ENCODE data around the gene NHLRC2.

NHLRC2 gene

DNA sequence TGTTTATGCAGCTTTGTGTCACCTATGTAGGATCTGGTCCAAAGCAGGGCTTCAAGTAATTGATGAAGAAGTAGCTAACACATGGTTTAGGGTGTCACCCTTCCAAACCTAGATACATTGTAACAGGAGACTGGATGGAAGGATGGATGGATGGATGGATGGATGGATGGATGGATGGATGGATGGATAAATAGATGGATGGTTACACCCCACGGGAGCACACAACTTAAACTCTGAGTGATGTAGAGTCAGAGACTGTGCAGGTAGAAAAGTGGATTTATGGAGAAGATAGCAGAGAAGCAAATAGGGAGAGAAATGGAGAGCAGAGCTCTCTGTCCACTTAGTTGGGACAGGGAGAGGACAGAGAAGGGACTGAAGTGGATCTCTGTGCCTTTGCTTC is 78.4 kb downstream of the NHLRC2 start:
- Histone ChIP-seq H3K4me2 (ENCODE audit: low read length) (no peak overlapping the region), H4K8ac (ENCODE audit: low read depth, low read length) (no peak overlapping the region), H3K4me3 (ENCODE audit: low read depth, low read length) (no peak overlapping the region), H3K4me1 (ENCODE audit: control insufficient read depth in 1 of 2, insufficient read depth in 2 of 2, low read length in 2 of 2) (peaks cover 3 to 10% of the 10 kb centered on the region in 2 experiments), H3K18ac (ENCODE audit: low read length) (no peak overlapping the region), H2BK5ac (ENCODE audit: low read depth, low read length, poor library complexity) (no peak overlapping the region), H3K79me1 (ENCODE audit: low read length) (no peaks in the 10 kb centered on the region), H3K9ac (ENCODE audit: low read length) (no peak overlapping the region), H3K4ac (ENCODE audit: low read depth, low read length) (no peak overlapping the region), H2AFZ (ENCODE audit: insufficient read depth, low read length, poor library complexity) (no peak overlapping the region), H2AK5ac (ENCODE audit: low read length) (no peak overlapping the region), H4K12ac (ENCODE audit: low read depth, low read length) (no peak overlapping the region), H3K14ac (ENCODE audit: low read length) (no peak overlapping the region), H3K79me2 (ENCODE audit: control insufficient read depth, insufficient read depth, low read length, poor library complexity) (no peaks in the 10 kb centered on the region), H2BK12ac (ENCODE audit: low read length) (no peak overlapping the region), H3K36me3 (ENCODE audit: control insufficient read depth in 1 of 2, insufficient read depth in 2 of 2, low read length in 2 of 2) (no peaks in the 10 kb centered on the region), H3K27ac (ENCODE audit: low read depth, low read length) (no peak overlapping the region), H3K27me3 (ENCODE audit: insufficient read depth, low read length) (no peaks in the 10 kb centered on the region), H4K91ac (ENCODE audit: low read depth, low read length) (no peak overlapping the region), H3K9me3 (ENCODE audit: insufficient read depth, low read depth, low read length) (peaks cover 2% of the 10 kb centered on the region), H3K23ac (ENCODE audit: low read length) (no peak overlapping the region), H2BK120ac (ENCODE audit: insufficient read depth, low read length, poor library complexity) (no peak overlapping the region)
- no peak for DNase-seq
- no CpG with 5 or more reads among the region's 1 CpG for WGBS (ENCODE audit: extremely low coverage, insufficient coverage, insufficient read length)

DNA sequence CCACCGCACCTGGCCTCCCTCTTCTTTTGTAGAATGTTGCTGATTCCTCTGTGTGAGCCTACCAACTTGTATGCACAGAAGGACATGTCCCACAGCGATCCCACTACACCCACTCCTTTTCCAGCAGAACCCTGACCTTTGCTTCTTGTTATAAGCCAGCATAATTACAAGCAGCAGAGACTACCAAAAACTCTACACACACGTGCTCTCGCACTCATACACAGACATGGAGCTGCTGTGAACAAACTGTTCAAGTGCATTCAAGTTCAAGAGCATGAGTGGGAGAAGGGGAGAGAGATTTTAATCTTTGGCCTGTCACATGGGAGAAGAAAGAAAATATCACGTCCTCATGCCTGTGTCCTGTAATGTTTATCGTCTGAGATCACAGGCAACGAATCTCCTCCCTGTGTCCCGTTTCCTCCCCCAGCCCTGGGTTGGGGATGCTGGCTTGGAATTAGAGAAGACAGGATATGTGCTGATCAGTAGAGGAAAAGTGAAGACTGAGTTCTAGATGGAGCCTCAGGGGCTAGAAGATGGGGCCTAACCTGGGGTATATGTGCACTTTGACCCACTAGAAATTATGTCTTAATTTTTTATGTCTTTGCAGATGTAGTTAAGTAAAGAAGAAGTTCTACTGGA is 79.6 kb downstream of the NHLRC2 start:
- Histone ChIP-seq H2AFZ (ENCODE audit: insufficient read depth, low read length, poor library complexity) (no peak overlapping the region), H3K79me1 (ENCODE audit: low read length) (no peaks in the 10 kb centered on the region), H4K12ac (ENCODE audit: low read depth, low read length) (no peak overlapping the region), H2BK12ac (ENCODE audit: low read length) (no peak overlapping the region), H3K4me2 (ENCODE audit: low read length) (no peak overlapping the region), H3K9ac (ENCODE audit: low read length) (no peak overlapping the region), H3K27me3 (ENCODE audit: insufficient read depth, low read length) (no peaks in the 10 kb centered on the region), H3K79me2 (ENCODE audit: control insufficient read depth, insufficient read depth, low read length, poor library complexity) (no peaks in the 10 kb centered on the region), H3K4ac (ENCODE audit: low read depth, low read length) (no peak overlapping the region), H3K9me3 (ENCODE audit: insufficient read depth, low read depth, low read length) (peaks cover 2% of the 10 kb centered on the region), H3K4me1 (ENCODE audit: control insufficient read depth in 1 of 2, insufficient read depth in 2 of 2, low read length in 2 of 2) (peaks cover 3 to 10% of the 10 kb centered on the region in 2 experiments), H4K91ac (ENCODE audit: low read depth, low read length) (no peak overlapping the region), H3K18ac (ENCODE audit: low read length) (no peak overlapping the region), H3K36me3 (ENCODE audit: control insufficient read depth in 1 of 2, insufficient read depth in 2 of 2, low read length in 2 of 2) (no peaks in the 10 kb centered on the region), H3K4me3 (ENCODE audit: low read depth, low read length) (no peak overlapping the region), H3K23ac (ENCODE audit: low read length) (no peak overlapping the region), H3K27ac (ENCODE audit: low read depth, low read length) (no peak overlapping the region), H4K8ac (ENCODE audit: low read depth, low read length) (no peak overlapping the region), H2BK120ac (ENCODE audit: insufficient read depth, low read length, poor library complexity) (no peak overlapping the region), H2BK5ac (ENCODE audit: low read depth, low read length, poor library complexity) (no peak overlapping the region), H3K14ac (ENCODE audit: low read length) (no peak overlapping the region), H2AK5ac (ENCODE audit: low read length) (no peak overlapping the region)
- no CpG with 5 or more reads among the region's 8 CpGs for WGBS (ENCODE audit: extremely low coverage, insufficient coverage, insufficient read length)
- DNase-seq = no peak

- Histone ChIP-seq H3K36me3 (ENCODE audit: control insufficient read depth in 1 of 2, insufficient read depth in 2 of 2, low read length in 2 of 2) (no peaks in the 10 kb centered on the region), H4K8ac (ENCODE audit: low read depth, low read length) (no peak overlapping the region), H2BK120ac (ENCODE audit: insufficient read depth, low read length, poor library complexity) (no peak overlapping the region), H3K27me3 (ENCODE audit: insufficient read depth, low read length) (no peaks in the 10 kb centered on the region), H3K79me1 (ENCODE audit: low read length) (no peaks in the 10 kb centered on the region), H3K23ac (ENCODE audit: low read length) (no peak overlapping the region), H3K79me2 (ENCODE audit: control insufficient read depth, insufficient read depth, low read length, poor library complexity) (no peaks in the 10 kb centered on the region), H3K4me2 (ENCODE audit: low read length) (no peak overlapping the region), H3K4ac (ENCODE audit: low read depth, low read length) (no peak overlapping the region), H3K14ac (ENCODE audit: low read length) (no peak overlapping the region), H2AFZ (ENCODE audit: insufficient read depth, low read length, poor library complexity) (no peak overlapping the region), H3K9me3 (ENCODE audit: insufficient read depth, low read depth, low read length) (peaks cover 2% of the 10 kb centered on the region), H3K27ac (ENCODE audit: low read depth, low read length) (no peak overlapping the region), H3K4me3 (ENCODE audit: low read depth, low read length) (no peak overlapping the region), H3K9ac (ENCODE audit: low read length) (no peak overlapping the region), H3K18ac (ENCODE audit: low read length) (no peak overlapping the region), H4K91ac (ENCODE audit: low read depth, low read length) (no peak overlapping the region), H2BK12ac (ENCODE audit: low read length) (no peak overlapping the region), H3K4me1 (ENCODE audit: control insufficient read depth in 1 of 2, insufficient read depth in 2 of 2, low read length in 2 of 2) (no peaks in the 10 kb centered on the region), H2AK5ac (ENCODE audit: low read length) (no peak overlapping the region), H4K12ac (ENCODE audit: low read depth, low read length) (no peak overlapping the region), H2BK5ac (ENCODE audit: low read depth, low read length, poor library complexity) (no peak overlapping the region)
- DNase-seq = no peak
These were observed 82.8 kb downstream of the NHLRC2 start for GRCh38 chr10:113937258-113937657.

GRCh38 chr10:113937756-113938155 is 83.3 kb downstream of the NHLRC2 start:
- Histone ChIP-seq H3K4ac (ENCODE audit: low read depth, low read length) (no peak overlapping the region), H3K4me3 (ENCODE audit: low read depth, low read length) (no peak overlapping the region), H2AFZ (ENCODE audit: insufficient read depth, low read length, poor library complexity) (no peak overlapping the region), H2AK5ac (ENCODE audit: low read length) (no peak overlapping the region), H3K79me1 (ENCODE audit: low read length) (no peaks in the 10 kb centered on the region), H3K4me1 (ENCODE audit: control insufficient read depth in 1 of 2, insufficient read depth in 2 of 2, low read length in 2 of 2) (no peaks in the 10 kb centered on the region), H3K27ac (ENCODE audit: low read depth, low read length) (no peak overlapping the region), H2BK120ac (ENCODE audit: insufficient read depth, low read length, poor library complexity) (no peak overlapping the region), H4K12ac (ENCODE audit: low read depth, low read length) (no peak overlapping the region), H3K23ac (ENCODE audit: low read length) (no peak overlapping the region), H3K18ac (ENCODE audit: low read length) (no peak overlapping the region), H3K27me3 (ENCODE audit: insufficient read depth, low read length) (no peaks in the 10 kb centered on the region), H4K8ac (ENCODE audit: low read depth, low read length) (no peak overlapping the region), H3K4me2 (ENCODE audit: low read length) (no peak overlapping the region), H4K91ac (ENCODE audit: low read depth, low read length) (no peak overlapping the region), H2BK12ac (ENCODE audit: low read length) (no peak overlapping the region), H3K79me2 (ENCODE audit: control insufficient read depth, insufficient read depth, low read length, poor library complexity) (no peaks in the 10 kb centered on the region), H3K9me3 (ENCODE audit: insufficient read depth, low read depth, low read length) (peaks cover 2% of the 10 kb centered on the region), H3K14ac (ENCODE audit: low read length) (no peak overlapping the region), H3K36me3 (ENCODE audit: control insufficient read depth in 1 of 2, insufficient read depth in 2 of 2, low read length in 2 of 2) (no peaks in the 10 kb centered on the region), H3K9ac (ENCODE audit: low read length) (no peak overlapping the region), H2BK5ac (ENCODE audit: low read depth, low read length, poor library complexity) (no peak overlapping the region)
- DNase-seq = no peak
- no CpG with 5 or more reads among the region's 7 CpGs for WGBS (ENCODE audit: extremely low coverage, insufficient coverage, insufficient read length)

Measured in trophoblast cell (in vitro differentiated cells and primary cell).